T-helper 9 cell (primary cell): ENCODE data around the gene SIX1.

Experiments used
- DNase-seq: peaks from one replicate; pipeline ENCODE4 v3.0.0-alpha.2; 2020

SIX1 gene

GRCh38 chr14:60641742-60642269 lies 7.5 kb downstream of the SIX1 start:
- no peak for DNase-seq

GRCh38 chr14:60640859-60641741 lies 8.2 kb downstream of the SIX1 start:
- DNase-seq = no peak

DNA sequence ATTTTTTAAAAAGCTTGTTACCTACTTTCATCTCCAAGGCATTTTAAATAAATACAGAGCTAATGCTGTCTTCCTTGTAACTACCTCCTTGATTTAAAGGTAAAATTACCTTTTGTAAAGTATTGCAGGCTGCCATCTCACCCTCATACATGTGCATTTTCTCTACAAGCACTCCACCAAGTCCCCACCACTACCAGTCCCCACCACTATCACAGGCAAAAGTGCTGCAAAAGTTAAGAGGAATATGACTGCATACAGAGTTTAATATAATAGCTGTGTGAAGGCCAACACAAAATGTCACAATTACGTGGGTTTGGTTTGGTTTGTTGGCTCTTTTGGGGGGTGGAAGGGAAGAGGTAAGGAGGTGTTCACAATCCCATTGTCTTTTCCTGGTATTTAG lies 9.6 kb downstream of the SIX1 start:
- DNase-seq = no peak

GRCh38 chr14:60637479-60638315 lies 11.6 kb downstream of the SIX1 start:
- DNase-seq = no peak

- DNase-seq = no peak
Observed at GRCh38 chr14:60636879-60637478, 12.3 kb downstream of the SIX1 start.

DNA sequence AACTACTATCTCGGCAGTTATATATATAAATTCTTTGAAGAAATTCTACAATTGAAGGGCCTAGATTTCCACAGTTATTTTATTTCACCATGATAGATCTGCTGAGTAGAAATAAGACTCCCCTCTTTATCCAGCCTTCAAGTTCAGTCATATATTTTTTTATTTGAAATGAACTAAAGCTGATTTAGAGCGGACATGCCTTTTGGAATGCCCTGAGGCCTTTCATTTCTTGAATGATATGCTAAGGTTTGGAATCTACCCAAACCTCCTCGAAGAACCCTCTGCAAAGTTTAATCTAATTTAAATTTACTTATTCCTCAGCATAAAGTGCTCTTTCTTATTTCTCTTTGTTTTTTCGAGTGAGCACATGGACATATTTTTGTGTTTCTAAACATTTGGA lies 15.1 kb downstream of the SIX1 start:
- no peak for DNase-seq

DNA sequence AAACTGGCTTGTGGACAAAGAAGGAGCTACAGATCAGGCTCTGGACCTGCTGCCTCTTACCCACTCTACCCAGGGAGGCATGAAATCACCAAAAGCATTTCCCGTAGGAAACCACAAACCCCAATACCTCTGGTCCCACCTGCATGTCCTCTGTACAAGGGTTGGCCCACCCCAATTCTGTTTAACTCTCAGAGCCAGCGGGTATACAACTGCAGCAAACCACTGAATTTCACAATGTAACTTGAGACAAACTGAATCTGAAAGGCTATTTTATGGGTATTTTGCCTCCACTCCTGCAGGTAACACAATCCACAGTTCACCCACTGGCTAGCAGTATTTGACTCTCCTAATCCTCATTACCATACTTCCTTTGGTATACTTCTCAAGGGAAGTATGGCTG lies 16.5 kb downstream of the SIX1 start:
- DNase-seq = no peak

DNA sequence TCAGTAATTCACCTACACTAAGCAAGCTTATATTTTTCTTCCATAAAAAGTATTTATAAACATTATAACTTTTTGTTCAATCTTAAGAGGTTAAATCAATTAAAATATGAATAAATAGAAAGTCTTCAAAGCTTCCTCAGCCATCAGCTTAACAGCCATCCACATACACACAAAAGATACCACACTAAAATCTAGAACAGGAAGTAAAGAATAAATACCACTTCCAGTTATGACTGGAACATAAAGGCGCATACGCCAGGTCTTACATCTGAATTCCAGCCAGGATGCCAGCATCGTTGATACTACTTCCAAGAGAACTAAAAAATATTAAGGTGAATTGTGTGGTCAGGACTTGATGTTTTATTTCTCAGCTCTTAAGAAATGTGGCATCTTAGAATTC lies 17.0 kb downstream of the SIX1 start:
- DNase-seq = no peak

DNA sequence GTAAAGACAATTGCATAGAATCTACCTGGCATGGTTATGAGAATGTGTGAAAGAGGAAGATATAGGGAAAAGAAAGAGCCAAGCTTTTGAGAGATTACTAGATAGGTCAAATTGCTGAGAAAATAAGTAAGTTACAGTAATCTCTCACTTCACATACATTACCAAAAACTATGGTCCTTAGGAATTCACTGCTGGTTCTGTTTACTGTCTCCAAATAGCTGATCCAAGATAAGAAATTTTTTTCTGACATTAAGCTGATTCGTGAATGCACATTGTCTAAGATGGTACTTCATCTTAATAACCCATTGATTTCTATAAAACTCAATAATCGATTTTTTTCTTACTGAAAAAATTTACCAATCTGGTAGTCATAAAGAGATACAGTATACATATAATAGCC lies 17.4 kb downstream of the SIX1 start:
- DNase-seq = no peak

GRCh38 chr14:60630129-60630528 lies 19.1 kb downstream of the SIX1 start:
- DNase-seq = no peak

DNA sequence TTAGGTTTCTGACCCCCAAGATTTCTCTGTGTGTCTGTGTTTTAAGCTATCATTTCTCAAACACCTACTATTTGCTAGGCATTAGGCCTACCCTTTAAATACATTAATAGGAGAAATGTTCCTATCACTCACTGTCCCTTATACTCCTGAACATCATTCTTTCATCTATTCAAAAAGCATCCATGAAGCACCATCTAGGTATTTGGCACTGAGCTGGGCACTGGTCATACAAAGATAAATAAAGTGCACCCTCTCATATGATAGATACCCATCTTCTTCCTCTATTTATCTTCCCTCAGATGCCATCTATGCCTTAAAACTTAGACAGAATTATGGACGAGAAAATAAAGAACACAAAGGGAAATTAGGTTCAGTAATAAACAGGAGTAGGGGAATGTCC lies 20.4 kb downstream of the SIX1 start:
- no peak for DNase-seq

DNA sequence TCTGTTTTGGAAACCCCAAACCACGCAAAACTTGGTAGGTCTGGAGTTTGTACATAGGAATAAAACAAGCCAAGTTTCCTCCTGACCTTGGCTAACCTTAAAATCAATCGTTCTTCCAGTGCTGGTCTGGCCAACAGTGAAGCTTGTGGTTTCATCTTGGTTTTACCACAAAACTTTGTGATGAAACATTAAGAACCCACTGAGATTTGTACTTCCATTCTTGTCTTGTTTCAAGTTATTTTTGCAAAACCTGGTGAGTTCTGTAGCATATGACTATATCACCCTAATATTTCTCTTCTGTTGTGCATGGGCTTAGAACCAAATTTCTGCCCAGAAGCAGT lies 26.4 kb downstream of the SIX1 start:
- DNase-seq = no peak

- DNase-seq = no peak
Observed at GRCh38 chr14:60622210-60622916, 26.9 kb downstream of the SIX1 start.

- DNase-seq = no peak
Observed at GRCh38 chr14:60621386-60621785, 27.9 kb downstream of the SIX1 start.

DNA sequence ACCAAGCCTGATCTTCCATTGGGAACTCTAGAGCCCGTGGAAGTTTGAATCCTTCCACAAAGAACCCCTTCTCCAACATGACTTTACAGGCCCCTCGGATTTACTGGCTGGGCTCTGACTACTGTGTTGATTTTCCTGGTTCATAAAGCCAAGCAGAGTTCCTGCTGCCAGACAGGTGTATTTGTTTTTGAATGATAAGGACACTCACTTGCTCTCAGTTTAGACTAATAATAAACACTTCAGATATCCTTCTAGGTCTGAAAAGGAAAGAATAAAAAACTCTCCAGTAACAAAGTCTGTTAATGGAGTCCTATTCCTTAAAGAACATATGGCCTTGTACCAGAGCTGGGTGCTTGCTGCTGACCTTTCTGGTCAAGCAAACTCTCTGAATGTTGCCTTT lies 31.0 kb downstream of the SIX1 start:
- no peak for DNase-seq

DNA sequence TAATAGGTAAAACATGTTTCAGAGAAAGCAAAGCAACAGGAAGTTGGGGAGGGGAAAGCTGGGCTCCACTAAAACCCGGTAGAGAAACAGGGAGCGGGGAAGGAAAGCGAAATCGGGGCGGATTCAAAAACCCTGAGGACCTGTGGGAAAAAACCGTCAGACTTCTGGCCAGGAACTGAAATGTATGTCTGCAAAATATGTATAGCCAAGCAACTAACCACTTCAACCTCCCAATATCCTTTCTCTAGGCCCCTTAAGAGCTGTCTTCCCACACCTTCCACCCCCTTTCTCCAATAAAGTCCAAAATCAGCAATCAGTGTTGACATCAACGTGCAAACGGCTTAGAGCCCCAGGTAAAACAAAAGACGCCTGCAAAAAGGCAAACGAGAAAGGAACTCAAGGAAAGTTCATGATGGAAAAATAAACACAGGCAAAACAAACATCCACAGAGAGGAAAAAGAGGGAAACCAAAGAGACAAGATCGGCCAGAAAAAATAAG lies 32.8 kb downstream of the SIX1 start:
- no peak for DNase-seq

GRCh38 chr14:60602291-60602690 lies 47.0 kb downstream of the SIX1 start:
- DNase-seq = no peak

- no peak for DNase-seq
Observed at GRCh38 chr14:60599727-60600126, 49.5 kb downstream of the SIX1 start.

- DNase-seq = no peak
Observed at GRCh38 chr14:60596139-60596538, 53.1 kb downstream of the SIX1 start.

- DNase-seq = no peak
Observed at GRCh38 chr14:60594062-60594461, 55.2 kb downstream of the SIX1 start.
